HCT116 (cell line): ENCODE data around the gene GAPT. TPM values are rescaled to one million over a fixed set of nuclear protein-coding genes. Genes with fewer than 3 reads are reported as not detected.

Source experiments
- ATAC-seq: fragments of 200-7000 bp; cut with Tn5 transposase; 2 replicates; pipeline ENCODE4 v1.9.1; 2020; ENCODE audit warnings: mild to moderate bottlenecking, moderate library complexity
- BruUV-seq: library from RNA; stranded (reverse); fragments of 400-500 nt; replicated peaks from 2 replicates; lab custom pipeline; 2021; lab: Mats Ljungman, UMichigan
- CTCF ChIA-PET: fragments of 300-600 bp; sonication (Branson Sonifier 250); formaldehyde crosslinking; loops from one replicate; lab custom pipeline; 2021; ENCODE audit warnings: antibody characterized with exemption; lab: Charles Lee
- POLR2A ChIA-PET: fragments of 300-600, 350-600 bp; sonication (Branson Sonifier 250); formaldehyde crosslinking; loops from one replicate; lab custom pipeline; 2021; ENCODE audit warnings: antibody characterized with exemption; lab: Charles Lee
- RAD21 ChIA-PET, 2 experiments: fragments of 300-600 bp; sonication (Branson Sonifier 250); formaldehyde crosslinking; loops; one replicate each; lab custom pipeline; 2023; ENCODE audit warnings: low total read pairs in 2 of 2; ENCODE audit not compliant: uncharacterized antibody in 2 of 2, unreplicated experiment in 2 of 2, low non-redundant PET in 1 of 2; lab: Charles Lee
- DNase-seq: peaks from one replicate; pipeline ENCODE4 v3.0.0-alpha.2; 2010; ENCODE audit warnings: low read depth, low spot score
- H2AFZ ChIP-seq: fragments of 200-600 bp; shearing (Covaris generic), sonication (generic); 2 replicates; pipeline ENCODE4 v1.6.1; 2017; ENCODE audit warnings: low read depth, mixed run types, mixed read lengths, antibody characterized with exemption, low read length; ENCODE audit not compliant: poor library complexity, severe bottlenecking
- H3K27ac ChIP-seq: 2 replicates; pipeline ENCODE4 v1.5.1; 2012; ENCODE audit warnings: low read depth, low read length
- H3K27me3 ChIP-seq: fragments of 200-600 bp; sonication (generic); 2 replicates; pipeline ENCODE4 v1.6.1; 2016; ENCODE audit warnings: mixed run types, low read length, mixed read lengths; ENCODE audit not compliant: insufficient read depth
- H3K36me3 ChIP-seq, 2 experiments: fragments of 200-500 bp in 1 of 2; fragments of 200-600 bp in 1 of 2; sonication (Bioruptor generic) in 1 of 2; sonication (generic) in 1 of 2; 2 replicates each; pipeline versions ENCODE4 v1.5.1 to v1.6.1; 2014 to 2016; ENCODE audit warnings: low read length in 2 of 2, inconsistent platforms in 1 of 2, mixed read lengths in 1 of 2, mixed run types in 1 of 2; ENCODE audit not compliant: insufficient read depth in 2 of 2, control insufficient read depth in 1 of 2
- H3K4me1 ChIP-seq, 2 experiments: fragments of 200-600 bp in 1 of 2; sonication (generic) in 1 of 2; 2 replicates each; pipeline versions ENCODE4 v1.5.1 to v1.6.1; 2012 to 2017; ENCODE audit warnings: low read length in 2 of 2, inconsistent platforms in 1 of 2, mild to moderate bottlenecking in 1 of 2, mixed read lengths in 1 of 2, mixed run types in 1 of 2, moderate library complexity in 1 of 2; ENCODE audit not compliant: insufficient read depth in 2 of 2, control insufficient read depth in 1 of 2
- H3K4me2 ChIP-seq: fragments of 200-600 bp; sonication (generic); 2 replicates; pipeline ENCODE4 v1.6.1; 2017; ENCODE audit warnings: mixed run types, low read length, mixed read lengths
- H3K4me3 ChIP-seq, 2 experiments: fragments of 200-600 bp in 1 of 2; sonication (generic) in 1 of 2; replicated peaks in 1 of 2; 2 replicates each; pipeline ENCODE4 v1.5.1; 2011 to 2016; ENCODE audit warnings: low read length in 2 of 2, control low read depth in 1 of 2, low read depth in 1 of 2, mild to moderate bottlenecking in 1 of 2, mixed read lengths in 1 of 2, mixed run types in 1 of 2
- H3K79me2 ChIP-seq: fragments of 200-600 bp; sonication (generic); 2 replicates; pipeline ENCODE4 v1.6.1; 2017; ENCODE audit warnings: mild to moderate bottlenecking, mixed run types, low read length, moderate library complexity, mixed read lengths; ENCODE audit not compliant: insufficient read depth
- H3K9ac ChIP-seq: fragments of 200-600 bp; sonication (generic); 2 replicates; pipeline ENCODE4 v1.6.1; 2016; ENCODE audit warnings: low read length, mixed read lengths
- H3K9me2 ChIP-seq: fragments of 200-600 bp; sonication (generic), shearing (Covaris generic); 2 replicates; pipeline ENCODE4 v1.6.1; 2017; ENCODE audit warnings: mixed run types, mild to moderate bottlenecking, moderate library complexity; ENCODE audit not compliant: insufficient read depth
- H3K9me3 ChIP-seq, 2 experiments: fragments of 200-500 bp in 1 of 2; fragments of 200-600 bp in 1 of 2; sonication (Bioruptor generic) in 1 of 2; sonication (generic) in 1 of 2; 2 replicates each; pipeline ENCODE4 v1.6.1; 2014 to 2017; ENCODE audit warnings: low read length in 2 of 2, mixed read lengths in 2 of 2, inconsistent platforms in 1 of 2, low read depth in 1 of 2, mild to moderate bottlenecking in 1 of 2, mixed run types in 1 of 2, moderate library complexity in 1 of 2; ENCODE audit not compliant: control insufficient read depth in 1 of 2, insufficient read depth in 1 of 2
- H4K20me1 ChIP-seq: fragments of 200-600 bp; sonication (generic), shearing (Covaris generic); 2 replicates; pipeline ENCODE4 v1.6.1; 2017; ENCODE audit warnings: mixed run types, mild to moderate bottlenecking, moderate library complexity; ENCODE audit not compliant: insufficient read depth
- CBX3 ChIP-seq: IDR thresholded peaks from 2 replicates; pipeline ENCODE4 v1.6.1; 2012; ENCODE audit warnings: low read depth
- CEBPB ChIP-seq: IDR thresholded peaks from 2 replicates; pipeline ENCODE4 v1.6.1; 2012; ENCODE audit warnings: low read depth
- FOSL1 ChIP-seq: IDR thresholded peaks from 2 replicates; pipeline ENCODE4 v1.6.1; 2012; ENCODE audit warnings: low read depth
- JUND ChIP-seq: IDR thresholded peaks from 2 replicates; pipeline ENCODE4 v1.6.1; 2012
- MAX ChIP-seq: IDR thresholded peaks from 2 replicates; pipeline ENCODE4 v1.6.1; 2012
- SIN3A ChIP-seq: IDR thresholded peaks from 2 replicates; pipeline ENCODE4 v1.6.1; 2012; ENCODE audit warnings: low read depth
- SP1 ChIP-seq: IDR thresholded peaks from 2 replicates; pipeline ENCODE4 v1.6.1; 2012; ENCODE audit warnings: low read depth
- SRF ChIP-seq: IDR thresholded peaks from 2 replicates; pipeline ENCODE4 v1.6.1; 2012; ENCODE audit warnings: low read depth
- TCF7L2 ChIP-seq: IDR thresholded peaks from 2 replicates; pipeline ENCODE4 v1.7.0; 2011; ENCODE audit warnings: borderline replicate concordance, inconsistent platforms; ENCODE audit not compliant: insufficient read depth, insufficient read length; ENCODE audit errors: extremely low read depth
- ZFX ChIP-seq: fragments of 450-650 bp; IDR thresholded peaks from 2 replicates; pipeline ENCODE4 v1.6.1; 2017
- intact Hi-C: fragments of 100-400 bp; cut with micrococcal nuclease; formaldehyde crosslinking; loops from 2 replicates; pipeline ENCODE4 v1.10.0; 2022
- total RNA-seq: library from RNA; stranded (reverse); gene quantifications from one replicate; pipeline ENCODE4 v1.2.1, GENCODE V29; 2021; ENCODE audit not compliant: unreplicated experiment

GAPT gene
- total RNA-seq, 1 experiment from 2014 or later, result not detected

GRCh38 chr5:58458743-58459145 is 32.5 kb upstream of the GAPT start:
- H3K9ac ChIP-seq, result peak overlapping the region; percentile 88
- H2AFZ ChIP-seq, result no peak overlapping the region
- CTCF ChIA-PET, result interaction anchor here (1.0 to 1.5 kb wide), 3 partner anchors 571 to 959 kb away, joined by 6 to 7 read pairs (median 6); no protein-coding TSS in a partner anchor
- H3K9me3 ChIP-seq, result no peaks in the 10 kb centered on the region
- DNase-seq (peak; percentile 55), ATAC-seq (no peak)
- intact Hi-C loops, result no loop called here
- H3K4me1 ChIP-seq, result peaks cover 8 to 45% of the 10 kb centered on the region in 2 experiments
- RAD21 ChIA-PET, result interaction anchor here in 1 of 2 experiments (1.4 kb wide), 1 partner anchor 571 kb away, joined by 3 read pairs; no protein-coding TSS in a partner anchor
- BruUV-seq, result no TSS peak
- H3K27me3 ChIP-seq, result no peaks in the 10 kb centered on the region
- H3K9me2 ChIP-seq, result no peaks in the 10 kb centered on the region
- peak; percentile 60 for TF ChIP-seq CEBPB
- TF ChIP-seq SIN3A, result 0 out of 2 replicates have a peak, but pooled peaks have one; percentile 45
- peak; percentile 72 for TF ChIP-seq FOSL1
- TF ChIP-seq SRF, result no peak
- TF ChIP-seq TCF7L2, result peak; percentile 60
- no peak for TF ChIP-seq ZFX
- peak; percentile 71 for TF ChIP-seq JUND
- TF ChIP-seq SP1, result peak; percentile 56
- 0 out of 2 replicates have a peak, but pooled peaks have one; percentile 21 for TF ChIP-seq MAX
- TF ChIP-seq CBX3, result no peak
- peaks cover 44 to 48% of the 10 kb centered on the region in 2 experiments for H3K36me3 ChIP-seq
- peak overlapping the region; percentile 92; the same call in 1 of the 2 replicates for H3K27ac ChIP-seq
- peaks cover 57% of the 10 kb centered on the region for H3K79me2 ChIP-seq
- peak overlapping the region; percentile 70 for H3K4me2 ChIP-seq
- H4K20me1 ChIP-seq, result peaks cover 34% of the 10 kb centered on the region; the same call in 1 of the 2 replicates
- H3K4me3 ChIP-seq, result peak overlapping the region; percentile 82
- POLR2A ChIA-PET, result interaction anchor here (0.5 to 2.4 kb wide), 13 partner anchors 7 to 963 kb away, joined by 3 to 19 read pairs (median 3); no protein-coding TSS in a partner anchor
